Gastroesophageal sphincter (tissue), 3 donors: ENCODE data around the gene FAM240A.

Experiments used
- EP300 ChIP-seq: sonication (generic); formaldehyde crosslinking; IDR thresholded peaks from one replicate; pipeline ENCODE4 v1.6.1; 2017; ENCODE audit warnings: antibody characterized with exemption, mild to moderate bottlenecking
- POLR2A ChIP-seq, 2 donors: fragments of 450-650 bp; IDR thresholded peaks; one replicate each; pipeline ENCODE4 v1.6.1; 2017; ENCODE audit warnings: antibody characterized with exemption in 2 of 2, mild to moderate bottlenecking in 2 of 2, moderate library complexity in 1 of 2
- POLR2AphosphoS5 ChIP-seq: sonication (generic); formaldehyde crosslinking; IDR thresholded peaks from one replicate; pipeline ENCODE4 v1.6.1; 2017; ENCODE audit warnings: antibody characterized with exemption
- TF ChIP-seq, protein P1 (sequence below), 4 experiments: fragments of 200-600 bp in 2 of 4; fragments of 450-650 bp in 2 of 4; sonication (generic) in 1 of 4; IDR thresholded peaks; one replicate each; pipeline ENCODE4 v1.5.1; 2017 to 2019; ENCODE audit warnings: antibody characterized with exemption in 4 of 4, mild to moderate bottlenecking in 2 of 4, moderate library complexity in 2 of 4

DNA sequence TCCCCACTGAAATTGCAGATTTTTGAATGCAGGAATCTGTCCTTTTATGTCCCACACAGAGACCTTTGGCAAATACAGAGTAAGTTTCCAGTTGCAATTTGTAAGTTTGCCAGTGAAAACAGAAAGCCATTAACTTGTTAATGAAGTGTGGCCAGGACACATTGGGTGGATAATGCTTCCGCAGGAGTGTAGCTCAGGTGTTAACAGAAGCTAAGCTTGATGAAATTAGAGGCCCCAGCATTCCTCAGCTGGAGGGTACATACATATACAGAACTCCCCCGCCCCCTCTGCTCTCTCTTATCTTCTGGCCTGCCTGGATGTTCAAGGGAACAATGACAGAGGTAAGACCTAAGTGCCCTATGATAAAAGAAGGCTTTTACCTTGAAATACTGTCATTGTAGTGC is 38.1 kb upstream of the FAM240A start:
- TF ChIP-seq EP300 (no peak), POLR2A (IDR thresholded peaks at IDR 0.05) (no peak), POLR2AphosphoS5 (no peak)
- TF ChIP-seq, protein P1, sequence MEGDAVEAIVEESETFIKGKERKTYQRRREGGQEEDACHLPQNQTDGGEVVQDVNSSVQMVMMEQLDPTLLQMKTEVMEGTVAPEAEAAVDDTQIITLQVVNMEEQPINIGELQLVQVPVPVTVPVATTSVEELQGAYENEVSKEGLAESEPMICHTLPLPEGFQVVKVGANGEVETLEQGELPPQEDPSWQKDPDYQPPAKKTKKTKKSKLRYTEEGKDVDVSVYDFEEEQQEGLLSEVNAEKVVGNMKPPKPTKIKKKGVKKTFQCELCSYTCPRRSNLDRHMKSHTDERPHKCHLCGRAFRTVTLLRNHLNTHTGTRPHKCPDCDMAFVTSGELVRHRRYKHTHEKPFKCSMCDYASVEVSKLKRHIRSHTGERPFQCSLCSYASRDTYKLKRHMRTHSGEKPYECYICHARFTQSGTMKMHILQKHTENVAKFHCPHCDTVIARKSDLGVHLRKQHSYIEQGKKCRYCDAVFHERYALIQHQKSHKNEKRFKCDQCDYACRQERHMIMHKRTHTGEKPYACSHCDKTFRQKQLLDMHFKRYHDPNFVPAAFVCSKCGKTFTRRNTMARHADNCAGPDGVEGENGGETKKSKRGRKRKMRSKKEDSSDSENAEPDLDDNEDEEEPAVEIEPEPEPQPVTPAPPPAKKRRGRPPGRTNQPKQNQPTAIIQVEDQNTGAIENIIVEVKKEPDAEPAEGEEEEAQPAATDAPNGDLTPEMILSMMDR (IDR thresholded peaks at IDR 0.05) = no peak
